Adrenal gland (tissue), 12 donors: ENCODE measurements around the gene TEK. TPM values are rescaled to one million over a fixed set of nuclear protein-coding genes. Genes with fewer than 3 reads are reported as not detected.

ENCODE experiments used
- DNase-seq, 7 donors: peaks; one replicate each; pipeline ENCODE4 v3.0.0-alpha.2; 2019 to 2020
- H3K27ac ChIP-seq, 5 donors: fragments of 200-600 bp; sonication (generic) in 4 of 5; 1 replicate in 3 of 5; 2 replicates in 2 of 5; pipeline versions ENCODE4 v1.5.1 to v1.8.0; 2016 to 2020; ENCODE audit warnings: mild to moderate bottlenecking in 1 of 5
- H3K27me3 ChIP-seq: fragments of 200-600 bp; 2 replicates; pipeline ENCODE4 v1.8.0; 2021
- H3K36me3 ChIP-seq, 2 donors: fragments of 200-600 bp; replicated peaks in 1 of 2; 1 replicate in 1 of 2; 2 replicates in 1 of 2; pipeline versions ENCODE4 v1.5.1 to v1.8.0; 2018 to 2022
- H3K4me1 ChIP-seq, 2 donors: fragments of 200-600 bp; replicated peaks in 1 of 2; 1 replicate in 1 of 2; 2 replicates in 1 of 2; pipeline versions ENCODE4 v1.5.1 to v1.8.0; 2018 to 2021
- H3K4me3 ChIP-seq, 4 donors: fragments of 200-600 bp; sonication (generic) in 3 of 4; one replicate each; pipeline ENCODE4 v1.5.1; 2016 to 2018
- H3K9me3 ChIP-seq, 3 donors: fragments of 200-600 bp; sonication (generic) in 1 of 3; replicated peaks in 1 of 3; 1 replicate in 2 of 3; 2 replicates in 1 of 3; pipeline versions ENCODE4 v1.5.1 to v1.8.0; 2016 to 2021
- POLR2A ChIP-seq, 2 donors: fragments of 450-650 bp; IDR thresholded peaks; one replicate each; pipeline ENCODE4 v1.6.1; 2017; ENCODE audit warnings: antibody characterized with exemption in 2 of 2, mild to moderate bottlenecking in 2 of 2, moderate library complexity in 1 of 2
- WGBS, 4 donors: extraction: QIAGEN DNeasy Blood & Tissue Kit in 2 of 4; methylation state at CpG; one replicate each; pipeline versions ENCODE4 v1.1.5 to v1.1.7; 2013 to 2017; 5-methylcytosine and 5-hydroxymethylcytosine counted together
- intact Hi-C, 2 donors: fragments of 100-400 bp; cut with DNase I; formaldehyde crosslinking; loops; one replicate each; pipeline versions ENCODE4 v1.14.1 to v1.15.0; 2022 to 2023
- polyA plus RNA-seq, 3 donors: library from polyadenylated mRNA; stranded (reverse); fragments of 200-250 nt in 2 of 3; fragments of 350-450 nt in 1 of 3; fragmentation: Illumina TruSeq in 1 of 3; extraction: RNeasy Lipid Tissue Mini Kit (QIAGEN cat#74804) in 1 of 3; gene quantifications; one replicate each; pipeline ENCODE4 v1.2.3, GENCODE V29; 2013 to 2014
- total RNA-seq, 9 donors: library from RNA; depleted of rRNA in 4 of 9; stranded (reverse); fragments of >200 nt in 4 of 9; fragments of 120-200 nt in 1 of 9; fragmentation: NEBNext Ultra II Directional in 1 of 9; extraction: Animal tissue kit (Norgen Biotek cat#: 25700) in 1 of 9; gene quantifications; one replicate each; pipeline versions ENCODE4 v1.1.0 to v1.2.4, GENCODE V29; 2013 to 2023
- TF ChIP-seq, protein P1 (sequence below), 6 experiments: fragments of 450-650 bp in 4 of 6; fragments of 200-600 bp in 2 of 6; sonication (generic) in 1 of 6; IDR thresholded peaks; 1 replicate in 5 of 6; 2 replicates in 1 of 6; pipeline versions ENCODE4 v1.5.1 to v1.8.0; 2016 to 2021; ENCODE audit warnings: antibody characterized with exemption in 6 of 6, mild to moderate bottlenecking in 2 of 6, moderate library complexity in 1 of 6
- donor health status: healthy with polysubstance abuse.
- donor health status: Bipolar disorder and iron deficiency.
- donor health status: DM: yes; HTN: yes; CAD: no.
- donor health status: DM: no; HTN: no; CAD: no.
- donor health status: DM: no; HTN: no; CAD: no.
- donor health status: DM: yes; HTN: yes; CAD: no.

TEK gene
- total and polyA plus RNA-seq, 12 donors, result 2.7 to 27.9 (median 19.3) TPM

DNA sequence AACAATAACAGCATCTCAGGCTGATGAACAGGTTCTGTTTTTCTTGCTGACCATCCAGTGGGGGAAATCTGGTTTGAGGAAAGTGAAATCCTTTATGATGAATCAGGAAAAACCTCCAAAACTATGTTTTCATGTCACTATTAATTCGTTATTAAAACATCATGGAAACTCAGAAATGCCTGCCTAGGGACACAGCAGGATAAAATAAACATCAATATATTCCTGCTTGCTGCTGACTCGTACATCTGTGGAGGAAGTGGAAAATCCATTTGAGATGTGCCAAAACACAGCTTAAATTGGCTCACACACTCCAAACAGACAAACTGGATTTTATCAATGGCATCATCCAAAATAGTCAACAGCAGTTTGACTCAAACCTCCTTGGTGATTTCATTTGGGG, 53.0 kb downstream of the TEK start:
- Histone ChIP-seq H3K9me3 (no peaks in the 10 kb centered on the region), H3K4me1 (no peaks in the 10 kb centered on the region), H3K27ac (no peak overlapping the region), H3K36me3 (no peaks in the 10 kb centered on the region), H3K27me3 (no peaks in the 10 kb centered on the region), H3K4me3 (no peak overlapping the region)
- no peak for DNase-seq
- intact Hi-C loops, result no loop called here
- TF ChIP-seq POLR2A (IDR thresholded peaks at IDR 0.05), result no peak
- TF ChIP-seq, protein P1, sequence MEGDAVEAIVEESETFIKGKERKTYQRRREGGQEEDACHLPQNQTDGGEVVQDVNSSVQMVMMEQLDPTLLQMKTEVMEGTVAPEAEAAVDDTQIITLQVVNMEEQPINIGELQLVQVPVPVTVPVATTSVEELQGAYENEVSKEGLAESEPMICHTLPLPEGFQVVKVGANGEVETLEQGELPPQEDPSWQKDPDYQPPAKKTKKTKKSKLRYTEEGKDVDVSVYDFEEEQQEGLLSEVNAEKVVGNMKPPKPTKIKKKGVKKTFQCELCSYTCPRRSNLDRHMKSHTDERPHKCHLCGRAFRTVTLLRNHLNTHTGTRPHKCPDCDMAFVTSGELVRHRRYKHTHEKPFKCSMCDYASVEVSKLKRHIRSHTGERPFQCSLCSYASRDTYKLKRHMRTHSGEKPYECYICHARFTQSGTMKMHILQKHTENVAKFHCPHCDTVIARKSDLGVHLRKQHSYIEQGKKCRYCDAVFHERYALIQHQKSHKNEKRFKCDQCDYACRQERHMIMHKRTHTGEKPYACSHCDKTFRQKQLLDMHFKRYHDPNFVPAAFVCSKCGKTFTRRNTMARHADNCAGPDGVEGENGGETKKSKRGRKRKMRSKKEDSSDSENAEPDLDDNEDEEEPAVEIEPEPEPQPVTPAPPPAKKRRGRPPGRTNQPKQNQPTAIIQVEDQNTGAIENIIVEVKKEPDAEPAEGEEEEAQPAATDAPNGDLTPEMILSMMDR (IDR thresholded peaks at IDR 0.05), result no peak
- 17 to 45% (median 26%) methylated on average over 2 of the region's 2 CpGs for WGBS, 4 donors

DNA sequence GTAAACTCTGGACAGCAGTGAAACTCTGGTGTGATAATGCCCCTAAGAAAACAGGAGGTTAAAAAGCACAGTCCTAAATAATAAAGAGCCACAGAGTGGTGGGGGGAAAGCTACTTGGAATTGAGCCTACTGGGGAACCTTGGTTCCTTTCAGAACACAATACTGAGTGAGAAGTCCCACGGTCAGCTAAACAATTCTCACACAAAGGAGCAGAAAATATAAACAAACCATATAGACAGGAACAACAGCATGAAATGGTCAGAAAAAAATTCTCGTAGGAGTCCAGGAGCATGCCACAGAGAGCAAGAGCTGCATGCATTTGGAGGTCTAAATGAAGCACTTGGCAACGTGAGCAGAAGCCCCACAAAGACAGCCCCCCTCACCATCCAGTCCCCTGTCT, 56.0 kb downstream of the TEK start:
- no peak for DNase-seq
- no peaks in the 10 kb centered on the region for H3K4me1 ChIP-seq
- intact Hi-C loops, result no loop called here
- TF ChIP-seq POLR2A (IDR thresholded peaks at IDR 0.05), result no peak
- TF ChIP-seq, protein P1 (IDR thresholded peaks at IDR 0.05), result no peak
- H3K36me3 ChIP-seq, result no peaks in the 10 kb centered on the region
- 56 to 64% (median 58%) methylated on average over 3 of the region's 3 CpGs for WGBS, 4 donors
- no peak overlapping the region for H3K27ac ChIP-seq
- no peak overlapping the region for H3K4me3 ChIP-seq
- H3K27me3 ChIP-seq, result no peaks in the 10 kb centered on the region
- no peaks in the 10 kb centered on the region for H3K9me3 ChIP-seq

DNA sequence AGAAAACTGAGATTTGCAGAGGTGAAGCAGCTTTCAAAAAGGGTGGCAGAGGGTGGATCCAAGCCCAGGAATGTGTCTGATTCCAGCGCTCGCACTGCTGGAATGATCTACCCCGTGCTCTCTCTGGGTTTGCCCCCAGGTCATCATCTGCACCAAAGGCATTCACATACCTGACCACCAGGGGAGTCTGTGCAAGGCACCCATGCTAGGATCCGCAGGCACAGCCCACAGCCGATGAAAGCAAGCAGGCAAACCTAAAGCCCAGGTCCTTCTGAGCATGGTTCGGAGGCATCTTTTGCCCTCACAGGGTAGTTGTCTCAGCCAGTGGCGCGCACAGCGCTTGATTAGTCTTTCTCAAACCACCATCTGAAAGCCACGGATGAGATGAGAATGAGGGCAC, 56.6 kb downstream of the TEK start:
- Histone ChIP-seq H3K4me1 (no peaks in the 10 kb centered on the region), H3K36me3 (no peaks in the 10 kb centered on the region), H3K9me3 (no peaks in the 10 kb centered on the region), H3K27ac (no peak overlapping the region), H3K27me3 (no peaks in the 10 kb centered on the region), H3K4me3 (no peak overlapping the region)
- WGBS, 4 donors, result 76 to 86% (median 78%) methylated on average over 10 of the region's 10 CpGs
- no peak for DNase-seq
- intact Hi-C loops, result no loop called here
- TF ChIP-seq, protein P1 (IDR thresholded peaks at IDR 0.05), result no peak
- no peak for TF ChIP-seq POLR2A (IDR thresholded peaks at IDR 0.05)

DNA sequence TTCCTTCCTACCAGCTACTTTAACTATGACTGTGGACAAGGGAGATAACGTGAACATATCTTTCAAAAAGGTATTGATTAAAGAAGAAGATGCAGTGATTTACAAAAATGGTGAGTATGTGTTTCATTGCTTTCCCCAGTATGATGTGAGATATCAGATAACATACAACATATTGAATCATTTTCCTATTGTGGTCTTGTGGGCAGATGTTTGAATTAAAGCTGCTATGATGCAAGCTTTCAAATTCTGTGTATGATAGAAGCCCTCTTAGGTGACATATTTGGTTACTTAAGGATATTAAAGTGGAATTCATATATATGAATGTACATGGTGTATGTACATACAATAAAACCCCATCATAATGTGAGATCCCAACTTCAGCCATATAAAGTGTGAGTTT, 59.5 kb downstream of the TEK start:
- no peak for TF ChIP-seq POLR2A (IDR thresholded peaks at IDR 0.05)
- TF ChIP-seq, protein P1 (IDR thresholded peaks at IDR 0.05), result no peak

More for the DNA sequence above, 59.5 kb downstream of the TEK start:
- no peak overlapping the region for H3K27ac ChIP-seq
- H3K9me3 ChIP-seq, result no peaks in the 10 kb centered on the region
- no peak overlapping the region for H3K4me3 ChIP-seq
- 55 to 76% (median 62%) methylated on average over 1 of the region's 1 CpG for WGBS, 4 donors
- H3K4me1 ChIP-seq, result no peaks in the 10 kb centered on the region
- H3K36me3 ChIP-seq, result no peaks in the 10 kb centered on the region
- intact Hi-C loops, result no loop called here
- DNase-seq, result no peak
- no peaks in the 10 kb centered on the region for H3K27me3 ChIP-seq
